ENCODE results near the gene TTPAL. TPM values are rescaled to one million over a fixed set of nuclear protein-coding genes. Genes with fewer than 3 reads are reported as not detected.

Gene TTPAL
- total RNA-seq, 2 experiments from 2014 or later, result 5.6 to 18.8 TPM

- H4K20me1 ChIP-seq (ENCODE audit: insufficient read depth, low read length), result no peaks in the 10 kb centered on the region
- TF ChIP-seq EZH2phosphoT487 (IDR thresholded peaks at IDR 0.05; ENCODE audit: borderline replicate concordance, low read depth, low read length) (no peak), CTCF (conservative IDR thresholded peaks at IDR 0.05; ENCODE audit: low read length) (no peak)
Measured at GRCh38 chr20:44435630-44436335, 39.9 kb upstream of the TTPAL start.

GRCh38 chr20:44436393-44436792 is 39.3 kb upstream of the TTPAL start:
- ChIA-PET POLR2A (interaction anchor here (1.3 kb wide), 1 partner anchor 9 kb away, joined by 3 read pairs; no protein-coding TSS in a partner anchor), CTCF (ENCODE audit: unreplicated experiment) (no interaction called here)
- no peaks in the 10 kb centered on the region; the same call in 1 of the 2 replicates for H3K79me2 ChIP-seq (ENCODE audit: insufficient read depth, low read depth, low read length)

More at GRCh38 chr20:44435630-44436335, 39.9 kb upstream of the TTPAL start:
- Histone ChIP-seq H2AFZ (ENCODE audit: low read length) (no peak overlapping the region), H3K4me3 (ENCODE audit: low read depth, low read length, poor library complexity, severe bottlenecking) (no peak overlapping the region), H3K79me2 (ENCODE audit: insufficient read depth, low read depth, low read length) (no peaks in the 10 kb centered on the region; the same call in 1 of the 2 replicates), H3K4me1 (ENCODE audit: insufficient read depth, low read length, poor library complexity, severe bottlenecking) (no peaks in the 10 kb centered on the region), H3K9me3 (ENCODE audit: low read length) (no peaks in the 10 kb centered on the region), H3K36me3 (ENCODE audit: insufficient read depth, low read length) (no peaks in the 10 kb centered on the region), H3K4me2 (ENCODE audit: low read length) (no peak overlapping the region), H3K9me2 (ENCODE audit: insufficient read depth, low read length) (no peaks in the 10 kb centered on the region), H3K27ac (ENCODE audit: low read depth, low read length, poor library complexity, severe bottlenecking) (no peak overlapping the region)
- BruUV-seq (replicated peaks), result no TSS peak
- ChIA-PET CTCF (ENCODE audit: unreplicated experiment) (no interaction called here), POLR2A (interaction anchor here (0.7 kb wide), 1 partner anchor 851 kb away, joined by 5 read pairs; no protein-coding TSS in a partner anchor)
- DNase-seq (ENCODE audit: low spot score), result no peak
- intact Hi-C loops (cut with micrococcal nuclease; ENCODE audit: unreplicated experiment), result no loop called here

More at GRCh38 chr20:44436393-44436792, 39.3 kb upstream of the TTPAL start:
- Histone ChIP-seq H3K4me2 (ENCODE audit: low read length) (no peak overlapping the region), H3K27ac (ENCODE audit: low read depth, low read length, poor library complexity, severe bottlenecking) (no peak overlapping the region), H3K4me1 (ENCODE audit: insufficient read depth, low read length, poor library complexity, severe bottlenecking) (no peaks in the 10 kb centered on the region), H4K20me1 (ENCODE audit: insufficient read depth, low read length) (no peaks in the 10 kb centered on the region), H3K4me3 (ENCODE audit: low read depth, low read length, poor library complexity, severe bottlenecking) (no peak overlapping the region), H3K9me3 (ENCODE audit: low read length) (no peaks in the 10 kb centered on the region), H3K9me2 (ENCODE audit: insufficient read depth, low read length) (no peaks in the 10 kb centered on the region), H3K36me3 (ENCODE audit: insufficient read depth, low read length) (no peaks in the 10 kb centered on the region), H2AFZ (ENCODE audit: low read length) (peak overlapping the region; percentile 30; the same call in 1 of the 2 replicates)
- no peak for DNase-seq (ENCODE audit: low spot score)
- intact Hi-C loops (cut with micrococcal nuclease; ENCODE audit: unreplicated experiment), result no loop called here
- BruUV-seq (replicated peaks), result no TSS peak
- TF ChIP-seq EZH2phosphoT487 (IDR thresholded peaks at IDR 0.05; ENCODE audit: borderline replicate concordance, low read depth, low read length) (no peak), CTCF (conservative IDR thresholded peaks at IDR 0.05; ENCODE audit: low read length) (no peak)
